SK-N-MC (cell line): ENCODE measurements around the gene ASCC1.

Experiments used
- EZH2 ChIP-seq: fragments of 200-600 bp; sonication (generic); IDR thresholded peaks from one replicate; pipeline ENCODE4 v1.6.1; 2017; ENCODE audit warnings: antibody characterized with exemption
- FOXP2 ChIP-seq: optimal IDR thresholded peaks from 2 replicates; pipeline ENCODE3; 2011; ENCODE audit warnings: mild to moderate bottlenecking, moderate library complexity; ENCODE audit not compliant: insufficient read depth; ENCODE audit errors: extremely low read length, control extremely low read depth
- POLR2AphosphoS5 ChIP-seq: IDR thresholded peaks from 2 replicates; pipeline ENCODE4 v1.6.1; 2012; ENCODE audit warnings: mild to moderate bottlenecking, low read depth, low read length, borderline replicate concordance

GRCh38 chr10:72261784-72262404, 45.8 kb upstream of the ASCC1 start:
- no peak for TF ChIP-seq EZH2
- no peak for TF ChIP-seq POLR2AphosphoS5
- no peak for TF ChIP-seq FOXP2
